Kidney epithelial cell (primary cell): ENCODE results near the gene LGMN. TPM values are rescaled to one million over a fixed set of nuclear protein-coding genes. Genes with fewer than 3 reads are reported as not detected.

ENCODE experiments used
- DNase-seq: peaks from one replicate; pipeline ENCODE4 v3.0.0-alpha.2; 2010; ENCODE audit warnings: low read depth
- H3K27me3 ChIP-seq: 2 replicates; pipeline ENCODE4 v1.6.0; 2011; ENCODE audit warnings: low read length; ENCODE audit not compliant: control insufficient read depth, insufficient read depth
- H3K36me3 ChIP-seq: 2 replicates; pipeline ENCODE4 v1.5.1; 2011; ENCODE audit warnings: low read length; ENCODE audit not compliant: control insufficient read depth, insufficient read depth
- H3K4me3 ChIP-seq: 2 replicates; pipeline ENCODE4 v1.5.1; 2011; ENCODE audit warnings: low read depth, mild to moderate bottlenecking, control low read depth, low read length
- total RNA-seq: library from RNA; depleted of rRNA; stranded (reverse); fragments of >200 nt; gene quantifications from 2 replicates; pipeline ENCODE4 v1.2.3, GENCODE V29; 2015
- TF ChIP-seq, protein P1 (sequence below): IDR thresholded peaks from 2 replicates; pipeline ENCODE4 v1.5.1; 2011; ENCODE audit warnings: mild to moderate bottlenecking, moderate library complexity, low read length, control low read depth, inconsistent platforms; ENCODE audit not compliant: insufficient read depth, poor library complexity, severe bottlenecking

LGMN gene
- total RNA-seq, 1 donor from 2014 or later, result 56.9 TPM

DNA sequence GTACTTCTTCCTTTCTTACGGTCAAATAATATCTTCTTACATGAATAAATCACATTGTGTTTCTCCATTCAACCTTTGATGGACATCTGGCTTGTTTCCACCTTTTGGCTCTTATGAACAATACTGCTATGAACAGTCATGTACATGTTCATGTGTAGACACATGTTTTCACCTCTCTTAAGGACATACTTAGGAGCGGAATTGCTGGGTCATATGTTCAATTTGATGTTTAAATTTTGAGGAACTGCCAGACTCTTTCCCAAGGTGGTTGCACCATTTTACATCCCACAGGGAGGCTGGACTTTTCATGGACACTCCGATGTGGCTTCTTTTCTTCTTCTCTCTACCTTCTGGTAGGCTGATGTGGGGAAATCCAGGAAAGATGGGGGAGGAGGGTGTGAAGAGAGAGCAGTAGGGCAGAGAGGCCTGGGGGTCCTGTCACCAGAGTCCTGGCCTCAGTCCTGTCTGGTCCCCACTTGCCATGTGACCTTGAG lies 16.8 kb downstream of the LGMN start:
- Histone ChIP-seq H3K27me3 (no peaks in the 10 kb centered on the region), H3K4me3 (no peak overlapping the region), H3K36me3 (peaks cover 2% of the 10 kb centered on the region)
- TF ChIP-seq, protein P1, sequence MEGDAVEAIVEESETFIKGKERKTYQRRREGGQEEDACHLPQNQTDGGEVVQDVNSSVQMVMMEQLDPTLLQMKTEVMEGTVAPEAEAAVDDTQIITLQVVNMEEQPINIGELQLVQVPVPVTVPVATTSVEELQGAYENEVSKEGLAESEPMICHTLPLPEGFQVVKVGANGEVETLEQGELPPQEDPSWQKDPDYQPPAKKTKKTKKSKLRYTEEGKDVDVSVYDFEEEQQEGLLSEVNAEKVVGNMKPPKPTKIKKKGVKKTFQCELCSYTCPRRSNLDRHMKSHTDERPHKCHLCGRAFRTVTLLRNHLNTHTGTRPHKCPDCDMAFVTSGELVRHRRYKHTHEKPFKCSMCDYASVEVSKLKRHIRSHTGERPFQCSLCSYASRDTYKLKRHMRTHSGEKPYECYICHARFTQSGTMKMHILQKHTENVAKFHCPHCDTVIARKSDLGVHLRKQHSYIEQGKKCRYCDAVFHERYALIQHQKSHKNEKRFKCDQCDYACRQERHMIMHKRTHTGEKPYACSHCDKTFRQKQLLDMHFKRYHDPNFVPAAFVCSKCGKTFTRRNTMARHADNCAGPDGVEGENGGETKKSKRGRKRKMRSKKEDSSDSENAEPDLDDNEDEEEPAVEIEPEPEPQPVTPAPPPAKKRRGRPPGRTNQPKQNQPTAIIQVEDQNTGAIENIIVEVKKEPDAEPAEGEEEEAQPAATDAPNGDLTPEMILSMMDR, result no peak
- DNase-seq, result no peak

DNA sequence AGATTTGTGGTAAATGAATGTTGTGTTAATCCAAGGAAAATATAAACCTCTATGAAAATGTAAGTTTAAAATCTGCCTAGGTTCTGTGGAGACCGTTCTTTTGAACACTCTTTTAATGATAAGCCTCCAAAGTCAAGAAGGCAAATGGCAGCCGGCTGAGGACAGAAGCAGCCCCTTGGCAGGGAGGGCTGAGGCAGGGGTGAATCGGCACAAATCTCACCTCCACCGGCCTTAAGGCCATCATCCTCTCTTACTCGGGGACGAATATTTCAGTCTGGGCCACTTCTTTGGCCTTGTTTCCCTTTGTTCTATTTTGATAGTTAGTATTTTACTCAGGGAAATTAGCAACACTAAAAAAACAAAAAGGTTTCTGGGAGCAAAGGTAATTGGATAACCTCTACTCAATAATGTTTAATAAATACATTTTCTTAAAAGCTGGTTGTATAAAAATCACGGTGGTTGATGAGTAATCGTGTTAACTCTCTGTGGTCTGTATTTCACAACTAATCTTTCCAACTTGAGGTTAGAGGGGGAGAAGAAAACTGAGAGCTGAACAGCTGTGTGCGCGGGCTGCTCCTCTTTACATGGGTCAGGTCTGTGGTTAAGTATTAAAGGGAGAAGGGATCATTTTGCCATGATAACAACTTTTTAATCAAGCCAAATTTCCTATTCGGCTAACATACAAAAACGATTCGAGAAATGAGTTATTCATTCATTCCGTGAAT lies 18.6 kb downstream of the LGMN start:
- no peaks in the 10 kb centered on the region for H3K27me3 ChIP-seq
- peaks cover 2% of the 10 kb centered on the region for H3K36me3 ChIP-seq
- TF ChIP-seq, protein P1, result no peak
- peak; percentile 54 for DNase-seq
- H3K4me3 ChIP-seq, result no peak overlapping the region

DNA sequence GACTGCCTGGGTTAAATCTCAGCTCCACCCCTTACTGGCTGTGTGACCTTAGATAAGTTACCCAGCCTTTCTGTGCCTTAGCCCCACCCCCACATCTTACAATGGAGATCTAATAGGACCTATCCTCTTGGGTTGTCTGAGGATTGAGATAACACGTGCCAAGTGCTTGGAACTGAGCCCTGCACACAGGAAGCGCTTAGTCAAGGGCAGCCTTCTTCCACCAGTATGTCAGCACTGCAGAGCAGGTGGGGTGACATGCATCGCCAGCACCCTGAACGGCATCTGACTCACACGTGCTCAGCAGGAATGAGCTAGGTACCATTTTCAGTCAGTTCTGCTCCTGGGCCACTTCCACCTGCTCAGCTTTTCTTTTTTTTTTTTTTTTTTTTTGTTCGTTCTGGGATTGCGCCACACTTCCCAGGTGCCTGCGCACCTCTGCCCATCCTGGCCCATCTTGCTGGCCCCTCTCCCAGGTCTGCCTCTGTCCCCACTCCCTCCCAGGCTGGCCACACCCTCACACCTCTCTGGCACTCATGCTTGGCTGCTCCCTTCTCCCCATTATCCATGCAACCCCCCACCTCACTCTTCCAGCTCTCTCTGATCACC lies 19.6 kb downstream of the LGMN start:
- DNase-seq, result peak; percentile 79
- H3K36me3 ChIP-seq, result peaks cover 2% of the 10 kb centered on the region
- TF ChIP-seq, protein P1, result no peak
- H3K27me3 ChIP-seq, result no peaks in the 10 kb centered on the region
- no peak overlapping the region for H3K4me3 ChIP-seq

DNA sequence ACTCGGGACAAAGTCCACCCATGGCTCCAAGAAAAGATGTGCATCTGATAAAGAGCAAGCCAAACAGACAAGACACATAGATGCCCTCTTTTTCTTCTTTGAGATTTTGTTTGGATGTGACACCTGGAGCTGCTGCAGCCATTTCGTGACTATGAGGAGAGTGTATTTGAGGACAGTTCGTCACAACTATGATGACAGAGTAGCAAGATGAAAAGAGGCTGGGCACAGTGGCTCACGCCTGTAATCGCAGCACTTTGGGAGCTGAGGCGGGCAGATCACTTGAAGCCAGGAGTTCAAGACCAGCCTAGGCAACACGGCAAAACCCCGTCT lies 21.5 kb downstream of the LGMN start:
- H3K4me3 ChIP-seq, result no peak overlapping the region
- TF ChIP-seq, protein P1, result no peak
- no peaks in the 10 kb centered on the region for H3K27me3 ChIP-seq
- no peaks in the 10 kb centered on the region for H3K36me3 ChIP-seq
- no peak for DNase-seq

DNA sequence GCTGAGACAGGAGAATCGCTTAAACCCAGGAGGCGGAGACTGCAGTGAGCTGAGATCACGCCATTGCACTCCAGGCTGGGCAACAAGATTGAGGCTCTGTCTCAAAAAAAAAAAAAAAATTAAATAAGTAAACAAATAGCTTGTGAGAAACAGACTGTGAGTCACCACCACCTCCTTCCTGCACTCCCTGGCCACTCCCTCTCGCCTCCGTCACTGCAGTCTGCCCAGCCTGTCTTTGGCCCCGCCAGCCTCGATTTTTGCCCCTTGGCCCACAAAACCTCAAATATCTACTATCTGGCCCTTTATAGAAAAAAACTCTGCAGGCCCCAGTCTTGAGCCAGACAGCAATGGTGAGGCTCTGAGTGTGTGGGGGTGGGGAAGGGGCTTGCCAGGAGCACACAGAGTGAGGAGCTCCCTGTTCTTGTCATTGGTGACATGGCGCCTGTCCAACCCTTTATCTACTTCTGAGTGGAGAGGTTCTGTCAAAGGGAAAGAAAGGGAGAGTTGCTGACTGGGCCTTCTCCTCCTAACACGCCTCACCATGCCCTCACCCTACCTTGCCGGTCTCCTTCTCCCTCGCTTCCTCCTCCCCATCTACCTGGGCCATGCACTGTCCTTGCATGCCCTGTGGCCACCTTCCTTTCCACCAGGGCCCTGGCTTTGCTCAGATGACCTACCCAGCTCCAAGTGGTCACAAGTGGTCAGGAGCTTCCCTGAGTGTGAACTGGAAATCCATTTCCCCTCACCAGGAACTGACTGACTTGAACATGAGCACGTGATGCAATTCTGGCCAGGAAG lies 22.1 kb downstream of the LGMN start:
- TF ChIP-seq, protein P1, result no peak
- peak; percentile 57 for DNase-seq
- H3K4me3 ChIP-seq, result no peak overlapping the region
- H3K27me3 ChIP-seq, result no peaks in the 10 kb centered on the region
- no peaks in the 10 kb centered on the region for H3K36me3 ChIP-seq
